Upper lobe of left lung (tissue), 4 donors: ENCODE results near the gene PTK6.

Experiments
- POLR2A ChIP-seq, 4 donors: fragments of 450-650 bp; IDR thresholded peaks; one replicate each; pipeline ENCODE4 v1.5.1; 2016 to 2017; ENCODE audit warnings: antibody characterized with exemption in 4 of 4, mild to moderate bottlenecking in 2 of 4
- TF ChIP-seq, protein P1 (sequence below), 6 experiments: fragments of 450-650 bp in 4 of 6; fragments of 200-600 bp in 2 of 6; sonication (generic) in 2 of 6; IDR thresholded peaks; one replicate each; pipeline ENCODE4 v1.5.1; 2016 to 2019; ENCODE audit warnings: antibody characterized with exemption in 6 of 6

DNA sequence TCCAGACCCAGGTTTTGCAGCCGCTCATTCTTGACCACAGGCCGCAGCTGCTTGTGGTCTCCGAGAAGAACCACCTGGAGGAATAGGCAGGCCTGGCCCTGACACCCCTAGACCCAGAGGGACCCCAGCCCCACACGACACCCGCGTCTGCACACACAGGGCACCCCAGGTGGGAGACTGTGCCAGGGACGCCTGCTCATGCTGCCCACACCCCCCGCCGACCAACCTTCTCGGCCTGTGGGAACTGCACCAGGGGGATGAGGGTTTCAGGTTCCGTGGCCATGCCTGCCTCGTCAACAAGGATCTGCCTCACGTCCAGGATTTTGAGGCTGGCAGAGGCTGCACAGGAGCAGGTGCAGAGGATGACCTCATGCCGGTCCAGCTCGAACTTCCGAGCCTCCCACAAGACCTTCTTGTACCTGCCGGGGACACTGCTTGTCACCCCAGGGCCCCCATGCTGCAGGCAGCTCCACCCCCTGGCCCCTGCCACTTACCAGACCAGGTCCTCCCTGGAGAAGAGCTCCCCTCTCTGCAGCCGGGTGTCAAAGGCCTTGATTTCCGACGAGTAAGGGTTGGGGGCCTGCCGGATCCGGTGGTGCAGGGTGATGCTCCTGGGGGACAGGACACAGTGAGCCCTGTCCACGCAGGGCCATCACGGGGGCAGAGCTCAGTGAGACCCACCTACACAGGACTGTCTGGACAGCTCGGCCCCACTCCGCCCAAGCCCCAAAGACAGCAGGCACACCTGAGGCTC is 23.9 kb upstream of the PTK6 start:
- TF ChIP-seq, protein P1, sequence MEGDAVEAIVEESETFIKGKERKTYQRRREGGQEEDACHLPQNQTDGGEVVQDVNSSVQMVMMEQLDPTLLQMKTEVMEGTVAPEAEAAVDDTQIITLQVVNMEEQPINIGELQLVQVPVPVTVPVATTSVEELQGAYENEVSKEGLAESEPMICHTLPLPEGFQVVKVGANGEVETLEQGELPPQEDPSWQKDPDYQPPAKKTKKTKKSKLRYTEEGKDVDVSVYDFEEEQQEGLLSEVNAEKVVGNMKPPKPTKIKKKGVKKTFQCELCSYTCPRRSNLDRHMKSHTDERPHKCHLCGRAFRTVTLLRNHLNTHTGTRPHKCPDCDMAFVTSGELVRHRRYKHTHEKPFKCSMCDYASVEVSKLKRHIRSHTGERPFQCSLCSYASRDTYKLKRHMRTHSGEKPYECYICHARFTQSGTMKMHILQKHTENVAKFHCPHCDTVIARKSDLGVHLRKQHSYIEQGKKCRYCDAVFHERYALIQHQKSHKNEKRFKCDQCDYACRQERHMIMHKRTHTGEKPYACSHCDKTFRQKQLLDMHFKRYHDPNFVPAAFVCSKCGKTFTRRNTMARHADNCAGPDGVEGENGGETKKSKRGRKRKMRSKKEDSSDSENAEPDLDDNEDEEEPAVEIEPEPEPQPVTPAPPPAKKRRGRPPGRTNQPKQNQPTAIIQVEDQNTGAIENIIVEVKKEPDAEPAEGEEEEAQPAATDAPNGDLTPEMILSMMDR (IDR thresholded peaks at IDR 0.05): no peak
- no peak for TF ChIP-seq POLR2A (IDR thresholded peaks at IDR 0.05)
